Measurements from ENCODE around the gene ATP8A2.

Gene ATP8A2

GRCh38 chr13:25688536-25688935 is 316.8 kb downstream of the ATP8A2 start:
- DNase-seq = no peak

- DNase-seq = no peak
Measured at GRCh38 chr13:25689539-25689938, 317.8 kb downstream of the ATP8A2 start.

GRCh38 chr13:25690582-25690981 is 318.8 kb downstream of the ATP8A2 start:
- DNase-seq = no peak

- DNase-seq = no peak
Measured at GRCh38 chr13:25691654-25692053, 319.9 kb downstream of the ATP8A2 start.

- no peak for DNase-seq
Measured at GRCh38 chr13:25692099-25692498, 320.3 kb downstream of the ATP8A2 start.

GRCh38 chr13:25699056-25699455 is 327.3 kb downstream of the ATP8A2 start:
- no peak for DNase-seq

- no peak for DNase-seq
Measured at GRCh38 chr13:25699600-25699999, 327.8 kb downstream of the ATP8A2 start.

GRCh38 chr13:25701304-25701703 is 329.5 kb downstream of the ATP8A2 start:
- no peak for DNase-seq

GRCh38 chr13:25702386-25702785 is 330.6 kb downstream of the ATP8A2 start:
- no peak for DNase-seq

- no peak for DNase-seq
Measured at GRCh38 chr13:25707726-25708125, 336.0 kb downstream of the ATP8A2 start.

GRCh38 chr13:25708268-25708667 is 336.5 kb downstream of the ATP8A2 start:
- DNase-seq = no peak

- no peak for DNase-seq
Measured at GRCh38 chr13:25709088-25709487, 337.3 kb downstream of the ATP8A2 start.

- DNase-seq = no peak
Measured at GRCh38 chr13:25715760-25716159, 344.0 kb downstream of the ATP8A2 start.

- no peak for DNase-seq
Measured at GRCh38 chr13:25717666-25718197, 346.0 kb downstream of the ATP8A2 start.

- DNase-seq = no peak
Measured at GRCh38 chr13:25719666-25720065, 347.9 kb downstream of the ATP8A2 start.

GRCh38 chr13:25722893-25723292 is 351.1 kb downstream of the ATP8A2 start:
- DNase-seq = no peak

- DNase-seq = no peak
Measured at GRCh38 chr13:25725104-25725503, 353.3 kb downstream of the ATP8A2 start.

GRCh38 chr13:25727250-25727649 is 355.5 kb downstream of the ATP8A2 start:
- DNase-seq = no peak

- DNase-seq = no peak
Measured at GRCh38 chr13:25727810-25728209, 356.0 kb downstream of the ATP8A2 start.

GRCh38 chr13:25729201-25729600 is 357.4 kb downstream of the ATP8A2 start:
- no peak for DNase-seq

- no peak for DNase-seq
Measured at GRCh38 chr13:25731037-25731436, 359.3 kb downstream of the ATP8A2 start.

- DNase-seq = no peak
Measured at GRCh38 chr13:25731536-25731935, 359.8 kb downstream of the ATP8A2 start.

- no peak for DNase-seq
Measured at GRCh38 chr13:25732111-25732865, 360.5 kb downstream of the ATP8A2 start.

GRCh38 chr13:25733001-25733491 is 361.3 kb downstream of the ATP8A2 start:
- no peak for DNase-seq
